ENCODE measurements around the gene TSPAN17. TPM values are rescaled to one million over a fixed set of nuclear protein-coding genes. Genes with fewer than 3 reads are reported as not detected.

Gene TSPAN17
- total and polyA plus RNA-seq, 5 donors from 2014 or later = 26.0 to 48.8 (median 34.0) TPM

DNA sequence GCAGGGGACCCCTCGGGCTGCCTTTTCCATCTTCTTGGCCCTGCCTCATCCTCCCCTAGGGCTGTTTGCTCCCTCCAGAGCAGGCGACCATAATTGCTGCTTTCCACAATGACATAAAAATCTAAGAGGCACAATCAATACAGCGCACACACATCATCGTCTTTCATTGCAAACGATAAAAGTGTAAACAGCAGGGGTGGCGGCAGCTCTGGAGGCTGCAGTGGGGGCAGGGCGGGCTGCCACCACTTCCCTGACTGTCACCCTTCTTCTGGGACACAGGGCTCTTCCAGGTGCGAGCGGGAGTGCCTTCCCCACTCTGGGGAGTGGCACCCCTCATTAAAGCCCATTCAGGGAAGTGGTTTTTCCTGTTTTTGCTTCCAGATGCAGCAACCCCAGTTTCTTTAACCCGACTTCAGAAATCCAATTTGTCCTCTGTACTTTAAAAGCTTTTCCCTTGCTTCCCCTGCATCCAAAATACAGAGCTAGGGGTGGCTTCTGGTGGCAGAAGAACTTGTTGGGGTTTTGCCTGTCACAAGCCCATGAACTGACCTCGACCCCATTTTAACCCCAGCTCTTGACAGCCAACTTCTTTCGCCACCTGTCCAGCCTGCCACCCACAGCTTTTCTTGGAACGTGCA lies 45.7 kb downstream of the TSPAN17 start:
- Histone ChIP-seq H3K36me3 (ENCODE audit: control insufficient read depth, insufficient read depth, low read length) (no peaks in the 10 kb centered on the region), H3K9me3 (ENCODE audit: control insufficient read depth in 2 of 2, low read length in 2 of 2) (no peaks in the 10 kb centered on the region), H3K4me1 (ENCODE audit: control insufficient read depth, insufficient read depth, low read length, poor library complexity, severe bottlenecking) (no peaks in the 10 kb centered on the region), H3K27ac (ENCODE audit: insufficient read depth, low read length, poor library complexity, severe bottlenecking) (no peak overlapping the region), H3K27me3 (ENCODE audit: control insufficient read depth, insufficient read depth, low read length) (peaks cover 11% of the 10 kb centered on the region), H3K4me3 (ENCODE audit: low read depth, low read length) (no peak overlapping the region)
- Mint-ChIP-seq H3K4me3 (no peak overlapping the region), H3K27me3 (peaks cover 83% of the 10 kb centered on the region), H3K9me3 (peaks cover 0 to 9% (median 0%) of the 10 kb centered on the region in 7 donors), H3K4me1 (peaks cover 0 to 5% (median 0%) of the 10 kb centered on the region in 4 donors), H3K36me3 (no peaks in the 10 kb centered on the region), H3K27ac (no peak overlapping the region)
- ATAC-seq (ENCODE audit: low read depth in 2 of 2) = no peak
- no peak for DNase-seq

DNA sequence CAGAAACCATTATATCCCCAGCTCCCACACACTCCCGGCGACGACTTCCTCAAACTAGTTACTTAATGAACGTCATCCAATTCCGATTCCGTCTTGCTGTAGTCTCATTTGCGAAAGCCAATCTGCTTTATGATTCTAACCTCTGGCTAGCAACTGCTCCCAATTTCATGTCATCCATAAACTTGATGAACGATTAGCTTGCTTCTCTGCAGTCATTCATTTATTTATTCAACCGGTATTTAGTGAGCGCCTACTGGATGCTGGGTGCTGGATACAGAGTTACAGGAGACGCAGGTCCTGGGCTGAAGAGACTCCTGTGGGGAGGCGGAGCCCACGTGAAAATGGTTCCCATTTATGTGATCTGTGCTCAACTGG lies 46.2 kb downstream of the TSPAN17 start:
- Mint-ChIP-seq H3K4me1 (peaks cover 0 to 5% (median 0%) of the 10 kb centered on the region in 4 donors), H3K27ac (no peak overlapping the region), H3K4me3 (no peak overlapping the region), H3K9me3 (peaks cover 0 to 9% (median 0%) of the 10 kb centered on the region in 7 donors), H3K27me3 (peaks cover 83% of the 10 kb centered on the region), H3K36me3 (no peaks in the 10 kb centered on the region)
- ATAC-seq (ENCODE audit: low read depth in 2 of 2) (no peak), DNase-seq (no peak)
- no peak overlapping the region for H3K27ac ChIP-seq (ENCODE audit: insufficient read depth, low read length, poor library complexity, severe bottlenecking)
- H3K36me3 ChIP-seq (ENCODE audit: control insufficient read depth, insufficient read depth, low read length) = no peaks in the 10 kb centered on the region
- no peaks in the 10 kb centered on the region for H3K4me1 ChIP-seq (ENCODE audit: control insufficient read depth, insufficient read depth, low read length, poor library complexity, severe bottlenecking)
- H3K4me3 ChIP-seq (ENCODE audit: low read depth, low read length) = no peak overlapping the region
- no peaks in the 10 kb centered on the region for H3K9me3 ChIP-seq (ENCODE audit: control insufficient read depth in 2 of 2, low read length in 2 of 2)
- H3K27me3 ChIP-seq (ENCODE audit: control insufficient read depth, insufficient read depth, low read length) = peaks cover 11% of the 10 kb centered on the region

DNA sequence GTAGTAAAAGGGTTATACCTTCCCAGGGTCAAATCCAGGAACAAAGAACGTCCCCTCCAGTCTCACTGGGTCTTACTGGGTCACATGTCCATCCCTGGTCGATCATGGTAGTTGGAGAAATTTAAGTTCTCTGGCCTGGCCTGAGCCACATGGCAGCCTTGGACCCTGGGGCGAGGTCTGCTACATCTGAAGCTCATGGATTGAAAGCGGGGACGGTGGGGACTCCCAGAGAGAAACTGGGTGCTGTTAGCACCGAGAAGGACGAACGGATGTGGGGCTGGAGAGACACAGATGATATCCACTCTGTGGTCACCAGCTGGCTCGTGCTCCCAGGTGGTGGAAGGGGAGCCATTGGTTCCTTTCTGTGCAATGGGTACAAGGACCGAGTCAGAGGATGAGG lies 46.9 kb downstream of the TSPAN17 start:
- Histone ChIP-seq H3K27me3 (ENCODE audit: control insufficient read depth, insufficient read depth, low read length) (peaks cover 11% of the 10 kb centered on the region), H3K27ac (ENCODE audit: insufficient read depth, low read length, poor library complexity, severe bottlenecking) (no peak overlapping the region), H3K4me1 (ENCODE audit: control insufficient read depth, insufficient read depth, low read length, poor library complexity, severe bottlenecking) (no peaks in the 10 kb centered on the region), H3K9me3 (ENCODE audit: control insufficient read depth in 2 of 2, low read length in 2 of 2) (no peaks in the 10 kb centered on the region), H3K36me3 (ENCODE audit: control insufficient read depth, insufficient read depth, low read length) (no peaks in the 10 kb centered on the region), H3K4me3 (ENCODE audit: low read depth, low read length) (no peak overlapping the region)
- ATAC-seq (ENCODE audit: low read depth in 2 of 2) (no peak), DNase-seq (no peak)
- Mint-ChIP-seq H3K36me3 (no peaks in the 10 kb centered on the region), H3K27me3 (peaks cover 78% of the 10 kb centered on the region), H3K4me1 (peaks cover 0 to 5% (median 0%) of the 10 kb centered on the region in 4 donors), H3K9me3 (peaks cover 0 to 9% (median 0%) of the 10 kb centered on the region in 7 donors), H3K27ac (no peak overlapping the region), H3K4me3 (no peak overlapping the region)

DNA sequence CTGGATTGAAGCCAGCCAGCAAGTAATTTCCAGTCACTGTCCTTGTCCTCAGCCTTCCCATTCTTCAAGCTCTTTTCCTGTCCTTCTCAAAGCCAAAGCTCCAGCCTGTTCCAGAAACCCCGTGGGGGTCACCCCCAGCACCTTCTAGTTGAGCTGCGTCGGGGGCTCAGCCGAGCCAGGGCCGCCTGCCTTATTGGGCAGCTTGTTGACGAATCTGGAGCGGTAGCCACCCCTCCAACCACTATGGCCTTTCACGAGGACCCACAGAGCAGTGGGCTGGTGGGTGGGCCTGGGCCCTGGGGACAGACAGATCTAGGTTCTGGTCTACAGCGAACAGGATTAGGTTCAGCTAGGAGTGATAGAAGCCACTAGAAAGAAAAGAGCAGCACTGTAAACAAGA lies 47.3 kb downstream of the TSPAN17 start:
- peaks cover 74% of the 10 kb centered on the region for H3K27me3 Mint-ChIP-seq
- peaks cover 0 to 6% (median 0%) of the 10 kb centered on the region in 7 donors for H3K9me3 Mint-ChIP-seq
- H3K27ac Mint-ChIP-seq = no peak overlapping the region
- H3K27me3 ChIP-seq (ENCODE audit: control insufficient read depth, insufficient read depth, low read length) = peaks cover 11% of the 10 kb centered on the region
- no peaks in the 10 kb centered on the region for H3K9me3 ChIP-seq (ENCODE audit: control insufficient read depth in 2 of 2, low read length in 2 of 2)
- DNase-seq (no peak), ATAC-seq (ENCODE audit: low read depth in 2 of 2) (no peak)
- H3K4me1 Mint-ChIP-seq = peaks cover 0 to 5% (median 0%) of the 10 kb centered on the region in 4 donors
- no peak overlapping the region for H3K4me3 ChIP-seq (ENCODE audit: low read depth, low read length)
- H3K36me3 Mint-ChIP-seq = no peaks in the 10 kb centered on the region
- H3K4me3 Mint-ChIP-seq = no peak overlapping the region
- H3K27ac ChIP-seq (ENCODE audit: insufficient read depth, low read length, poor library complexity, severe bottlenecking) = no peak overlapping the region
- H3K4me1 ChIP-seq (ENCODE audit: control insufficient read depth, insufficient read depth, low read length, poor library complexity, severe bottlenecking) = no peaks in the 10 kb centered on the region
- H3K36me3 ChIP-seq (ENCODE audit: control insufficient read depth, insufficient read depth, low read length) = no peaks in the 10 kb centered on the region

DNA sequence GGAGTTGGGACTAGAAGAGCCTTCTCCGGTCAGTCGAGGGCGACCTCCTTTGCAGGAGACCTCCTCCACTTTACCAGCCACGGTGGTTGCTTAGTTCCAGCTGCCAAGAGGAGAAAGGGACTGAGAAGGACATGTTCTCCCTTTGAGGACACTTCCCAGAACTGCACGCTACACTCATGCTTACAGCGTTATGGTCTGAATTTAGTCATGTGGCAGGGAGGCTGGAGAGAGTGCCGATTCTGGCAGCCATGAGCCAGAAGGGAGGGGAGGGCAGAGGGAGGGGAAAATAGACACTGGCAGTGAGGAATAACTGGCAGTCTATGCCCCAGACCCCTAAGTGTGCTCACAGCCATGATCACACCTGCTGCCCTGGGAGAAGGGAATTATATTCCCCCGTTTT lies 47.8 kb downstream of the TSPAN17 start:
- H3K36me3 Mint-ChIP-seq = no peaks in the 10 kb centered on the region
- Histone ChIP-seq H3K27ac (ENCODE audit: insufficient read depth, low read length, poor library complexity, severe bottlenecking) (no peak overlapping the region), H3K9me3 (ENCODE audit: control insufficient read depth in 2 of 2, low read length in 2 of 2) (no peaks in the 10 kb centered on the region), H3K36me3 (ENCODE audit: control insufficient read depth, insufficient read depth, low read length) (no peaks in the 10 kb centered on the region), H3K4me3 (ENCODE audit: low read depth, low read length) (no peak overlapping the region), H3K4me1 (ENCODE audit: control insufficient read depth, insufficient read depth, low read length, poor library complexity, severe bottlenecking) (no peaks in the 10 kb centered on the region), H3K27me3 (ENCODE audit: control insufficient read depth, insufficient read depth, low read length) (peaks cover 10% of the 10 kb centered on the region)
- H3K27ac Mint-ChIP-seq = no peak overlapping the region
- H3K27me3 Mint-ChIP-seq = peaks cover 70% of the 10 kb centered on the region
- peaks cover 0 to 5% (median 0%) of the 10 kb centered on the region in 7 donors for H3K9me3 Mint-ChIP-seq
- peaks cover 0 to 5% (median 0%) of the 10 kb centered on the region in 4 donors for H3K4me1 Mint-ChIP-seq
- no peak for DNase-seq
- no peak overlapping the region for H3K4me3 Mint-ChIP-seq
- no peak for ATAC-seq (ENCODE audit: low read depth in 2 of 2)

DNA sequence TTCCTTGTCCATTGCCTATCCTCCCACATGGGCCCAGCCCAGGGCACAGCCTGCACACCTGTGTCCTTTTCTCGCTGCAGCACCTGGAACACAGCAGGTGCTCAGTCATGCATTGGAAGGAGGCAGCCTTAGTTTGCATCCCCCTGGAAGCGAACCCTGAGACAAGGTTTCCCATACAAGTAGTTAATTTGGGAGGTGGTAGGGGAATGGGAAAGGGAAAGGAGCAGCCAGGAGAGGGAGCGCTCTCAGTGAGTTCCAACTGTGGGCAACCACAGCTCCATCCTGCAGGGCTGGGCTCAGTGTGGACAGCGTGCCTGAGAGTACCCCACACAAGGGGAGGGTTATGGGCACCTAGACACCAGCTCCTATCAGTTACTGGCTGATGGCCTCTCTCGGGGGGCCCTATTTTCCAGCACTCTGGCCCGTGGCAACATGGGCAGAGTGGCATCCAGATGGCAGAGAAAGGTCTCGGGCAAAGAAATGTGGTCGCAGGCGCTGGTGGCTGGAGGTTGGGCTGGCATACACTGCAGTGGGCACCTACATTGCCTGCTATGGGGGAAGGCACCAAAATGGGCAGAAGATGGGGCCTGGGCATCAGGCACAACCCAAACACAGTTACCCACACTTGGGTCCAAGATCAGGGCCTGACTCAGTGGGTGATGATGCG lies 50.1 kb downstream of the TSPAN17 start:
- Histone ChIP-seq H3K36me3 (ENCODE audit: control insufficient read depth, insufficient read depth, low read length) (no peaks in the 10 kb centered on the region), H3K27me3 (ENCODE audit: control insufficient read depth, insufficient read depth, low read length) (peaks cover 8% of the 10 kb centered on the region), H3K4me1 (ENCODE audit: control insufficient read depth, insufficient read depth, low read length, poor library complexity, severe bottlenecking) (no peaks in the 10 kb centered on the region), H3K9me3 (ENCODE audit: control insufficient read depth in 2 of 2, low read length in 2 of 2) (no peaks in the 10 kb centered on the region), H3K4me3 (ENCODE audit: low read depth, low read length) (no peak overlapping the region), H3K27ac (ENCODE audit: insufficient read depth, low read length, poor library complexity, severe bottlenecking) (no peak overlapping the region)
- no peak for DNase-seq
- H3K4me1 Mint-ChIP-seq = no peaks in the 10 kb centered on the region
- H3K27me3 Mint-ChIP-seq = peaks cover 53% of the 10 kb centered on the region
- H3K4me3 Mint-ChIP-seq = no peak overlapping the region
- H3K36me3 Mint-ChIP-seq = no peaks in the 10 kb centered on the region
- H3K27ac Mint-ChIP-seq = no peak overlapping the region
- no peak for ATAC-seq (ENCODE audit: low read depth in 2 of 2)
- H3K9me3 Mint-ChIP-seq = peaks cover 0 to 3% (median 0%) of the 10 kb centered on the region in 7 donors

DNA sequence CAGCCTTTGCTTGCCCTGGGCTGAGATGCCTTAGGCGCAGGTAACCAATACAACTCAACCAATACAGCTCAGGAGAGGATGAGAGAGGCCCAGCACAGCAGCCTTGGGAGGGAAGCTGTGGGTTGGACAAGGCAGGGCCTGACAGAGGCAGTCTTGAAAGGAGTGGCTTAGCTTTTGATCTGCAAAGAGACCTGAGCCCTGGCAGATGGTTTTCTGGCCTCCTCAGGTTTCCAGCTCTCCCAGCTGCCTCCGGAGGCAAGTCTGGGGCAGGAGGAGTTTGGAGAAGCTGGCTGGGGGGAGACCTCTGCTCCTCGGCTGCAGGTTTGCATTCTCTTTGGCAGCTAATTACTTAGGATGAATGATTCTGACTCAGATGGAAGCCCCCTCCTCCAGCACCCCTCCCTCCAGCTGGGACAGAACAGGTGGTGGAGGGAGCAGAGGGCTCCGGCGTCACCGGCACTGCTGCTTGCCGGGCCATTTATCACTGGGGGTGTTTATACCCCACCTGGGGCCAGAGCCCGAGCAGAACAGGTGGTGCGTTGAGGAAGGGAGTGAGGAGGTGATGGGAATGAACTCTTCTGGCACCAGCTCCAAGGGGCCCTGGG lies 50.8 kb downstream of the TSPAN17 start:
- H3K4me1 Mint-ChIP-seq = no peaks in the 10 kb centered on the region
- Histone ChIP-seq H3K4me1 (ENCODE audit: control insufficient read depth, insufficient read depth, low read length, poor library complexity, severe bottlenecking) (no peaks in the 10 kb centered on the region), H3K27me3 (ENCODE audit: control insufficient read depth, insufficient read depth, low read length) (peaks cover 8% of the 10 kb centered on the region), H3K36me3 (ENCODE audit: control insufficient read depth, insufficient read depth, low read length) (no peaks in the 10 kb centered on the region), H3K9me3 (ENCODE audit: control insufficient read depth in 2 of 2, low read length in 2 of 2) (no peaks in the 10 kb centered on the region), H3K4me3 (ENCODE audit: low read depth, low read length) (no peak overlapping the region), H3K27ac (ENCODE audit: insufficient read depth, low read length, poor library complexity, severe bottlenecking) (no peak overlapping the region)
- peaks cover 0 to 3% (median 0%) of the 10 kb centered on the region in 7 donors for H3K9me3 Mint-ChIP-seq
- H3K36me3 Mint-ChIP-seq = no peaks in the 10 kb centered on the region
- H3K27ac Mint-ChIP-seq = no peak overlapping the region
- peaks cover 49% of the 10 kb centered on the region for H3K27me3 Mint-ChIP-seq
- ATAC-seq (ENCODE audit: low read depth in 2 of 2) = no peak
- H3K4me3 Mint-ChIP-seq = no peak overlapping the region
- DNase-seq = no peak

Data from CD4-positive, CD25-positive, alpha-beta regulatory T cell (primary cell).